Suprapubic skin (tissue), 4 donors: Measurements from ENCODE around the gene ZNF678.

Experiments used
- EP300 ChIP-seq: sonication (generic); formaldehyde crosslinking; IDR thresholded peaks from one replicate; pipeline ENCODE4 v1.6.1; 2017; ENCODE audit warnings: antibody characterized with exemption
- POLR2A ChIP-seq, 2 donors: fragments of 450-650 bp; IDR thresholded peaks; one replicate each; pipeline ENCODE4 v1.6.1; 2017; ENCODE audit warnings: antibody characterized with exemption in 2 of 2, mild to moderate bottlenecking in 2 of 2, moderate library complexity in 2 of 2
- POLR2AphosphoS5 ChIP-seq, 3 donors: sonication (generic); formaldehyde crosslinking; IDR thresholded peaks; one replicate each; pipeline ENCODE4 v1.6.1; 2017; ENCODE audit warnings: antibody characterized with exemption in 3 of 3
- TF ChIP-seq, protein P1 (sequence below), 2 donors: fragments of 200-600 bp in 1 of 2; fragments of 450-650 bp in 1 of 2; sonication (generic) in 1 of 2; IDR thresholded peaks; one replicate each; pipeline ENCODE4 v1.5.1; 2016 to 2019; ENCODE audit warnings: antibody characterized with exemption in 2 of 2, mild to moderate bottlenecking in 1 of 2, moderate library complexity in 1 of 2

DNA sequence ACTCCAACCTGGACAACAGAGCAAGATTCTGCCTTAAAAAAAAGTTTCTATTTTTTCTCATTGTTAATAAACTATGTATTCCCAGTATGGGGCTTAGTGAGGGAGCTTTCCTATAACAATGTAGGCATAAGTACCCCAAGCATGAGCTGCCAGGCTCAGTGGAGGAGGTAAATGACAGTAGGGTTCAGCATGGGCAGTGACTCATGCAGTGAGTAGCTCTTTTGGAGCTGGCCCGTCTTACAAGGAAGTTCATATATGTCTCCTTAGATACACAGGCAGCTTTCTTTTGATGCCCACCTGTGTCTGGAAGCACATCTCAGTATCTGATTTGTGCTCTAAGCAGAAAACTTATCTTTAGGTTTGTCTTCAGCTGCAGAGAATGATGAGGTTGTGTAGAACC lies 57.9 kb downstream of the ZNF678 start:
- TF ChIP-seq, protein P1, sequence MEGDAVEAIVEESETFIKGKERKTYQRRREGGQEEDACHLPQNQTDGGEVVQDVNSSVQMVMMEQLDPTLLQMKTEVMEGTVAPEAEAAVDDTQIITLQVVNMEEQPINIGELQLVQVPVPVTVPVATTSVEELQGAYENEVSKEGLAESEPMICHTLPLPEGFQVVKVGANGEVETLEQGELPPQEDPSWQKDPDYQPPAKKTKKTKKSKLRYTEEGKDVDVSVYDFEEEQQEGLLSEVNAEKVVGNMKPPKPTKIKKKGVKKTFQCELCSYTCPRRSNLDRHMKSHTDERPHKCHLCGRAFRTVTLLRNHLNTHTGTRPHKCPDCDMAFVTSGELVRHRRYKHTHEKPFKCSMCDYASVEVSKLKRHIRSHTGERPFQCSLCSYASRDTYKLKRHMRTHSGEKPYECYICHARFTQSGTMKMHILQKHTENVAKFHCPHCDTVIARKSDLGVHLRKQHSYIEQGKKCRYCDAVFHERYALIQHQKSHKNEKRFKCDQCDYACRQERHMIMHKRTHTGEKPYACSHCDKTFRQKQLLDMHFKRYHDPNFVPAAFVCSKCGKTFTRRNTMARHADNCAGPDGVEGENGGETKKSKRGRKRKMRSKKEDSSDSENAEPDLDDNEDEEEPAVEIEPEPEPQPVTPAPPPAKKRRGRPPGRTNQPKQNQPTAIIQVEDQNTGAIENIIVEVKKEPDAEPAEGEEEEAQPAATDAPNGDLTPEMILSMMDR (IDR thresholded peaks at IDR 0.05) = no peak
- no peak for TF ChIP-seq POLR2A (IDR thresholded peaks at IDR 0.05)
- no peak for TF ChIP-seq EP300
- TF ChIP-seq POLR2AphosphoS5 (IDR thresholded peaks at IDR 0.05) = no peak
